Neuron (in vitro differentiated cells): ENCODE results near the gene C2CD5.
"Not testable (repeated sequence)": the region's sequence is repeated elsewhere in the genome, so short reads cannot be mapped to it uniquely, and the experiment has no call there.

Experiments
- H2AFZ ChIP-seq: one replicate; pipeline ENCODE4 v1.6.1; 2013; ENCODE audit warnings: low read depth, mild to moderate bottlenecking, inconsistent platforms, low read length, moderate library complexity
- H3K27me3 ChIP-seq: one replicate; pipeline ENCODE4 v1.6.1; 2013; ENCODE audit warnings: low read length; ENCODE audit not compliant: insufficient read depth
- H3K36me3 ChIP-seq: one replicate; pipeline ENCODE4 v1.6.1; 2013; ENCODE audit warnings: low read length; ENCODE audit not compliant: insufficient read depth
- H3K4me1 ChIP-seq: one replicate; pipeline ENCODE4 v1.6.1; 2013; ENCODE audit warnings: low read length; ENCODE audit not compliant: insufficient read depth
- H3K4me3 ChIP-seq: 2 replicates; pipeline ENCODE4 v1.5.1; 2013; ENCODE audit warnings: mild to moderate bottlenecking, low read length, moderate library complexity
- H3K9me3 ChIP-seq: one replicate; pipeline ENCODE4 v1.6.1; 2013; ENCODE audit warnings: low read length

The C2CD5 gene

DNA sequence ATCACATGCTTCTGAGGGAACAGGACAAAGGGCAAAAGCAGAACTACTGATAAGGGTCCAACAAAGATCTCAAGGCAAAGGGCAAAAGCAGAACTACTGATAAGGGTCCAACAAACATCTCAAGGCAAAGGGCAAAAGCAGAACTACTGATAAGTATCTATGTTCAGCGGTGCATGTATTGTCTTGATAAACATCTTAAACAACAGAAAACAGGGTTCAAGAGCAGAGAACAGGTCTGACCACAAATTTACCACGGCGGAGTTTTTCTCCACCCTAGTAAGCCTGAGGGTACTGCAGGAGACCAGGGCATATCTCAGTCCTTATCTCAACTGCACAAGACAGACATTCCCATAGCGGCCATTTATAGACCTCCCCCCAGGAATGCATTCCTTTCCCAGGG, 10.4 kb upstream of the C2CD5 start:
- H3K4me3 ChIP-seq, H3K9me3 ChIP-seq, H3K4me1 ChIP-seq, H3K27me3 ChIP-seq, H3K36me3 ChIP-seq, H2AFZ ChIP-seq: not testable (repeated sequence)

DNA sequence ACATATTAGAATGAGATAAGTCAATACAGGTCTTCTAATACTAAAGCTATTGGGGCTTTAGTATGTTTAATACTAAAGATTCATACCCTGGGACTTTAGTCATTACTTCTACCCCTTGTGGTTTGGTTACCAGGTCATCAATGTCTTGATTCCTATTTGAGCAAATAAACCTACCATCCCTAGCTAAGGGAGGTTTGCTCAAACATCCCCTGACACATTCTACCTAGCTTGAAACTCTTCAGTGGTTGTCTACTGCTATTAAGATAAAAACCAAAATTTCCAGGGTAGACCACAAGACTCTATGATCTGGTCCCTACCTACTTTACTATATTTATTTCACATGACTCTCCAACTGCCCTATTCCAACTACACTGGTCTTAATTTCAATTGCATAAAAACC, 7.3 kb upstream of the C2CD5 start:
- Histone ChIP-seq H3K27me3 (no peaks in the 10 kb centered on the region), H3K4me3 (no peak overlapping the region), H2AFZ (no peak overlapping the region), H3K9me3 (no peaks in the 10 kb centered on the region), H3K36me3 (no peaks in the 10 kb centered on the region), H3K4me1 (no peaks in the 10 kb centered on the region)

- H2AFZ ChIP-seq, result peak overlapping the region; percentile 76
- H3K9me3 ChIP-seq, result peaks cover 1% of the 10 kb centered on the region
- H3K4me1 ChIP-seq, result peaks cover 14% of the 10 kb centered on the region
- no peaks in the 10 kb centered on the region for H3K27me3 ChIP-seq
- H3K36me3 ChIP-seq, result peaks cover 6% of the 10 kb centered on the region
- H3K4me3 ChIP-seq, result peak overlapping the region; percentile 83
These were observed 913 bp upstream of the C2CD5 start for GRCh38 chr12:22545255-22545654.

DNA sequence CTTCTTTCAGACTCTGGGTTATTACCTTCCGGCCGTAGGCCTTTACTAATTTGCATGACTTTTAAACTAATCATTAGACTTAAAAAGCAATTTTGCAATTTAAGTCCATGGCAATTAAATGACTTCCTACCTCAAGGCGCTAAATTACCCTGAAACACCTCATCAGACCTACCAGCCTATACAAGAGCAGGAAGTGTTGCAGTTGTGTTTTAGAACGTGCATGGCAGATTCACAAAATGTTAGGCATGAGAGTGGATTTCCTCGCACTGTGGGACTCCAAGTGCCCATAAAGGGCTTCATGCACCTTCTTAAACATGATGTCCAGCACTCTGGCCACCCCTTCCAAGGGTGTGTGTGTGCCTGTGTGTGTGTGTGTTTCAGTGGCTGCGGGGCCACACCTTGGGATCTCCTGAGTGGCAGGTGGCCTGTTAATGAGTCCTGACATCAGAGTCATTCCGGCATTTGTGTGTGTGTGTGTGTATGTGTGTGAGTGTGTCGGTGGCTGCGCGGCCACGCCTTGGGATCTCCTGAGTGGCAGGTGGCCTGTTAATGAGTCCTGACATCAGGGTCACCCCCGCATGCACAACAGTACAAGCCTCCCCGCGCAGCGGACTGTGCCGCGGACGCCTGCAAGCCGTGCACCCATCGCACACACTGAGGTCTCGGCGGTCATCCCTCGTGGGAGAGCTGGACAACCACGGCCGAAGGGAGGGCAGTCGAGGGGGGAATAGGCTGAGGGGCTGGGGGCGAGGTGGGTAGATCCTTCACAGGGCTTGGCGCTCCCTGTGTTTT, 900 bp downstream of the C2CD5 start:
- Histone ChIP-seq H3K4me1 (peaks cover 14% of the 10 kb centered on the region), H3K9me3 (peaks cover 1% of the 10 kb centered on the region), H3K27me3 (no peaks in the 10 kb centered on the region), H2AFZ (peak overlapping the region; percentile 76), H3K4me3 (peak overlapping the region; percentile 83), H3K36me3 (peaks cover 7% of the 10 kb centered on the region)

DNA sequence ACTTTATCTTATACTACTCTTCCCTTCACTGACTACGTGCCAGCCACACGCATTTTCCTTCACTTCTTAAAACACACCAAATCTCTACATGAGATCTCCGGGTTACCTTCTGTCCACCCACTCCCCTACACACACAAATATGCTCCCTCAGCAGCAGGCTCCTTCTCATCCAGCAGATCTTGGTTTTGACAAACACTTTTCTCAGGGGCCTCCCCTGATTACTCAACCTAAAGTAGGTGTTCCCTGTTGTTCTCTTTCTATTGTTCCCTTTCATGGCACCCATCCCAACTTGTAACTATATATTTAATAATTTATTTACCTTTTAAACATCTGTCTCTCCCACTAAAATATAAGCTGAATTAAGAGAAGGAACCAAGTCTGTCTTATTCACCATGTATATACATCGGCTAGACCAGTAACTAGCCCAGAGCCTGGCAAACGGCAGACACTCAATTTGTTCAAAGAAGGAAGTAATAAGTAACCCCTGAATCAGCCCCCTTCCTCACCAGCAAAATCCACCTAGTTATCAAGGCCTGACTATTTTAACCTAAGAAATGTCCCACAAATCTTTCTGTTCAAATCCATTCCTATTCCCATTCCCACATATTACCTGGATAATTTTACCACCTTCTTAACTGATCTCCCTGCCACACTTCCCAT, 2.7 kb downstream of the C2CD5 start:
- H3K4me1 ChIP-seq, result peaks cover 14% of the 10 kb centered on the region
- no peak overlapping the region for H3K4me3 ChIP-seq
- H3K36me3 ChIP-seq, result peaks cover 8% of the 10 kb centered on the region
- no peak overlapping the region for H2AFZ ChIP-seq
- peaks cover 1% of the 10 kb centered on the region for H3K9me3 ChIP-seq
- H3K27me3 ChIP-seq, result no peaks in the 10 kb centered on the region

- peaks cover 19% of the 10 kb centered on the region for H3K36me3 ChIP-seq
- no peaks in the 10 kb centered on the region for H3K27me3 ChIP-seq
- H2AFZ ChIP-seq, result no peak overlapping the region
- no peaks in the 10 kb centered on the region for H3K9me3 ChIP-seq
- H3K4me1 ChIP-seq, result peaks cover 14% of the 10 kb centered on the region
- H3K4me3 ChIP-seq, result no peak overlapping the region
These were observed 5.3 kb downstream of the C2CD5 start for GRCh38 chr12:22539055-22539454.

DNA sequence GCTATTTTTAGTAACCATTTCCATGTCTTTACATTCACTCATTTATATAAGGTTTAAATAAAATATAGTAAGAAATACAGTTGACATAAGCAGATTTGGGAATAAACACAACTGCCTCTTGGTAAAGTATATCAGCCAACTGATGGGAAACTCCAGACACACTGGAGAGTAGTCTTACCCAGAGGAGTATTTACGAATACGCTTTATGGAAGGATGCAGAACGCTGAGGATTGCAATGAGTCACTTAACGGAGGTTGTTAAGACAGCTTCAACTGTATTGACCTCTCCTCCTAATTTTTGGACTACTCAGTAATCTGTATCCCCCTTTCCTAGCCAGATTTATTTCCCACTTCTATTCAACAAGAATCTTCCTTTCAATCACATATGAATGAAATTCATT, 6.0 kb downstream of the C2CD5 start:
- Histone ChIP-seq H3K4me1 (peaks cover 9% of the 10 kb centered on the region), H3K4me3 (no peak overlapping the region), H3K36me3 (peaks cover 23% of the 10 kb centered on the region), H3K9me3 (no peaks in the 10 kb centered on the region), H2AFZ (no peak overlapping the region), H3K27me3 (no peaks in the 10 kb centered on the region)

DNA sequence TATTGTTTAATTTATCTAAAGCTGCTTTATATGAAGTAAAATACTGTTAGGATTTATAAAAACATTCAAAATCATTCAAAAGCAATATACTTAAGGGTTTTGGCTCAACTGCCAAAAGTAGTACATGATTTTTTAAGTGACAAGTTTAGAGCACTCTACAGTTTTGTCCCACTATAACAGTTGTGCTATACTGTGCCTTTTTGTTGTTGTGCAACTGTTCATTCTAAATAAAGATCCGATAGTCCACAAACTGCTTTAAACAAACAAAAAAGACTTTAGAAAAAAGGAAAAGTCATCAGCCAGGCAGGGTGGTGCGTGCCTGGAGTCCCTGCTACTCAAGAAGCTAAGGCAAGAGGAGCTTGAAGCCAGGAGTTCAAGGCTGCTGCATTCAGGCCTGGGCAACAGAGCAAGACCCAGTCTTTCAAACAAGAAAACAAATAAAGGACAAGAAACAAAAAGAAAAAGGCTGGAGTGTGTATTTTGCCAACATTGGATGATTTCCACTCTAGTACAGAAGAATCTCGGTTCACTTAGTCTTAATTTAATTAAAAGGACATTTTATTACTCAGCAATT, 7.3 kb downstream of the C2CD5 start:
- H3K9me3 ChIP-seq, result peaks cover 6% of the 10 kb centered on the region
- no peaks in the 10 kb centered on the region for H3K4me1 ChIP-seq
- H3K4me3 ChIP-seq, result no peak overlapping the region
- no peak overlapping the region for H2AFZ ChIP-seq
- no peaks in the 10 kb centered on the region for H3K27me3 ChIP-seq
- peaks cover 36% of the 10 kb centered on the region for H3K36me3 ChIP-seq

GRCh38 chr12:22536346-22536945, 7.9 kb downstream of the C2CD5 start:
- Histone ChIP-seq H3K9me3 (peaks cover 9% of the 10 kb centered on the region), H3K4me1 (no peaks in the 10 kb centered on the region), H3K27me3 (no peaks in the 10 kb centered on the region), H3K36me3 (peaks cover 37% of the 10 kb centered on the region), H2AFZ (no peak overlapping the region), H3K4me3 (no peak overlapping the region)

- Histone ChIP-seq H3K4me1 (no peaks in the 10 kb centered on the region), H3K4me3 (no peak overlapping the region), H3K36me3 (peaks cover 39% of the 10 kb centered on the region), H3K27me3 (no peaks in the 10 kb centered on the region), H2AFZ (no peak overlapping the region), H3K9me3 (peaks cover 11% of the 10 kb centered on the region)
These were observed 8.9 kb downstream of the C2CD5 start for GRCh38 chr12:22535478-22535877.

- no peaks in the 10 kb centered on the region for H3K4me1 ChIP-seq
- peaks cover 39% of the 10 kb centered on the region for H3K36me3 ChIP-seq
- H2AFZ ChIP-seq, result no peak overlapping the region
- no peak overlapping the region for H3K4me3 ChIP-seq
- H3K27me3 ChIP-seq, result no peaks in the 10 kb centered on the region
- peaks cover 11% of the 10 kb centered on the region for H3K9me3 ChIP-seq
These were observed 9.3 kb downstream of the C2CD5 start for GRCh38 chr12:22535038-22535437.

- H3K9me3 ChIP-seq, result peaks cover 11% of the 10 kb centered on the region
- H3K4me3 ChIP-seq, result no peak overlapping the region
- peaks cover 37% of the 10 kb centered on the region for H3K36me3 ChIP-seq
- no peaks in the 10 kb centered on the region for H3K27me3 ChIP-seq
- H2AFZ ChIP-seq, result no peak overlapping the region
- H3K4me1 ChIP-seq, result no peaks in the 10 kb centered on the region
These were observed 11.2 kb downstream of the C2CD5 start for GRCh38 chr12:22533155-22533554.

GRCh38 chr12:22532317-22532716, 12.0 kb downstream of the C2CD5 start:
- Histone ChIP-seq H3K27me3 (no peaks in the 10 kb centered on the region), H3K36me3 (peaks cover 39% of the 10 kb centered on the region), H3K9me3 (peaks cover 11% of the 10 kb centered on the region), H2AFZ (no peak overlapping the region), H3K4me3 (no peak overlapping the region), H3K4me1 (no peaks in the 10 kb centered on the region)
